ENCODE measurements around the gene LARGE1. TPM values are rescaled to one million over a fixed set of nuclear protein-coding genes. Genes with fewer than 3 reads are reported as not detected.

The LARGE1 gene
- total RNA-seq, 1 experiment from 2014 or later: 2.5 TPM

GRCh38 chr22:33524511-33525260 lies 395.6 kb downstream of the LARGE1 start:
- Histone ChIP-seq H3K9me3 (ENCODE audit: control insufficient read depth, insufficient read depth, low read depth, low read length) (no peaks in the 10 kb centered on the region), H3K27ac (ENCODE audit: low read length) (no peak overlapping the region), H3K27me3 (ENCODE audit: control insufficient read depth, insufficient read depth, low read length) (no peaks in the 10 kb centered on the region), H3K4me3 (ENCODE audit: low read depth in 2 of 2, low read length in 2 of 2) (no peak overlapping the region), H3K4me1 (ENCODE audit: control insufficient read depth, insufficient read depth, low read length) (no peaks in the 10 kb centered on the region), H3K36me3 (ENCODE audit: control insufficient read depth, insufficient read depth, low read length) (no peaks in the 10 kb centered on the region)
- ATAC-seq (no peak), DNase-seq (ENCODE audit: low read depth, low spot score) (no peak)
- no TSS peak for BruUV-seq (replicated peaks)
- POLR2A ChIA-PET: no interaction called here
- in situ Hi-C loops (cut with HindIII; ENCODE audit: low pct_unique_long_range_greater_than_20kb, low sequenced_read_pairs): no loop called here
- intact Hi-C loops (cut with micrococcal nuclease; ENCODE audit: unreplicated experiment): no loop called here
- TF ChIP-seq REST (IDR thresholded peaks at IDR 0.05; ENCODE audit: insufficient read depth in 1 of 2, low read depth in 2 of 2, low read length in 1 of 2): no peak
- TF ChIP-seq SIN3A (IDR thresholded peaks at IDR 0.05; ENCODE audit: borderline replicate concordance, insufficient read depth, low read depth, low read length): no peak
- TF ChIP-seq POLR2AphosphoS5 (IDR thresholded peaks at IDR 0.05; ENCODE audit: low read depth, low read length): no peak
- TF ChIP-seq CTCF (IDR thresholded peaks at IDR 0.05): no peak
- TF ChIP-seq TCF7L2 (IDR thresholded peaks at IDR 0.05; ENCODE audit: low read depth, low read length): no peak
- CTCF ChIA-PET: no interaction called here

GRCh38 chr22:33521879-33522665 lies 398.2 kb downstream of the LARGE1 start:
- in situ Hi-C loops (cut with HindIII; ENCODE audit: low pct_unique_long_range_greater_than_20kb, low sequenced_read_pairs): no loop called here
- Histone ChIP-seq H3K27ac (ENCODE audit: low read length) (no peak overlapping the region), H3K9me3 (ENCODE audit: control insufficient read depth, insufficient read depth, low read depth, low read length) (no peaks in the 10 kb centered on the region), H3K27me3 (ENCODE audit: control insufficient read depth, insufficient read depth, low read length) (no peaks in the 10 kb centered on the region), H3K4me1 (ENCODE audit: control insufficient read depth, insufficient read depth, low read length) (no peaks in the 10 kb centered on the region), H3K36me3 (ENCODE audit: control insufficient read depth, insufficient read depth, low read length) (no peaks in the 10 kb centered on the region), H3K4me3 (ENCODE audit: low read depth in 2 of 2, low read length in 2 of 2) (no peak overlapping the region)
- intact Hi-C loops (cut with micrococcal nuclease; ENCODE audit: unreplicated experiment): no loop called here
- POLR2A ChIA-PET: no interaction called here
- ATAC-seq (no peak), DNase-seq (ENCODE audit: low read depth, low spot score) (no peak)
- CTCF ChIA-PET: no interaction called here
- no TSS peak for BruUV-seq (replicated peaks)
- TF ChIP-seq POLR2AphosphoS5 (IDR thresholded peaks at IDR 0.05; ENCODE audit: low read depth, low read length) (no peak), TCF7L2 (IDR thresholded peaks at IDR 0.05; ENCODE audit: low read depth, low read length) (no peak), REST (IDR thresholded peaks at IDR 0.05; ENCODE audit: insufficient read depth in 1 of 2, low read depth in 2 of 2, low read length in 1 of 2) (no peak), CTCF (IDR thresholded peaks at IDR 0.05) (no peak), SIN3A (IDR thresholded peaks at IDR 0.05; ENCODE audit: borderline replicate concordance, insufficient read depth, low read depth, low read length) (no peak)

Data from Panc1 (cell line).